Left lung (tissue), 10 donors: Measurements from ENCODE around the gene ARFIP2. TPM values are rescaled to one million over a fixed set of nuclear protein-coding genes. Genes with fewer than 3 reads are reported as not detected.

Experiments used
- ATAC-seq: fragments of 200-7000 bp; cut with Tn5 transposase; one replicate; pipeline ENCODE4 v1.9.1; 2020; ENCODE audit warnings: moderate library complexity
- DNase-seq, 4 donors: peaks; one replicate each; pipeline ENCODE4 v3.0.0-alpha.2; 2013 to 2020
- H3K27ac ChIP-seq, 2 donors: fragments of 200-600 bp; sonication (generic) in 1 of 2; one replicate each; pipeline versions ENCODE4 v1.5.0 to v1.8.0; 2020 to 2021
- H3K27me3 ChIP-seq, 2 donors: fragments of 200-600 bp; sonication (generic) in 1 of 2; one replicate each; pipeline versions ENCODE4 v1.5.0 to v1.8.0; 2020 to 2021
- H3K36me3 ChIP-seq, 2 donors: fragments of 200-600 bp; sonication (generic) in 1 of 2; one replicate each; pipeline versions ENCODE4 v1.5.0 to v1.8.0; 2020 to 2021
- H3K4me1 ChIP-seq, 2 donors: fragments of 200-600 bp; one replicate each; pipeline ENCODE4 v1.8.0; 2021
- H3K4me3 ChIP-seq, 2 donors: fragments of 200-600 bp; sonication (generic) in 1 of 2; one replicate each; pipeline versions ENCODE4 v1.5.0 to v1.8.0; 2020 to 2021; ENCODE audit warnings: mild to moderate bottlenecking in 1 of 2
- H3K9me3 ChIP-seq, 2 donors: fragments of 200-600 bp; sonication (generic) in 1 of 2; one replicate each; pipeline versions ENCODE4 v1.5.0 to v1.8.0; 2020 to 2021
- intact Hi-C, 2 donors: fragments of 100-400 bp; cut with DNase I; formaldehyde crosslinking; loops; one replicate each; pipeline versions ENCODE4 v1.11.2 to v1.14.2; 2022
- polyA plus RNA-seq, 6 donors: library from polyadenylated mRNA; unstranded; fragments of 120-200 nt; gene quantifications; one replicate each; pipeline ENCODE4 v1.2.1, GENCODE V29; 2013; ENCODE audit not compliant: insufficient read length in 6 of 6
- total RNA-seq, 2 donors: library from RNA; stranded (reverse); fragmentation: NEBNext Ultra II Directional; extraction: Animal tissue kit (Norgen Biotek cat#: 25700); gene quantifications; one replicate each; pipeline ENCODE4 v1.2.1, GENCODE V29; 2021
- TF ChIP-seq, protein P1 (sequence below), 2 donors: fragments of 200-600 bp; sonication (generic) in 1 of 2; IDR thresholded peaks; one replicate each; pipeline versions ENCODE4 v1.5.0 to v1.8.0; 2021; ENCODE audit warnings: antibody characterized with exemption in 2 of 2
- donor health status: DM: no; HTN: yes; CAD: no.
- donor health status: DM: no; HTN: no; CAD: no.

The ARFIP2 gene
- total and polyA plus RNA-seq, 8 donors, result 41.3 to 75.0 (median 62.6) TPM

DNA sequence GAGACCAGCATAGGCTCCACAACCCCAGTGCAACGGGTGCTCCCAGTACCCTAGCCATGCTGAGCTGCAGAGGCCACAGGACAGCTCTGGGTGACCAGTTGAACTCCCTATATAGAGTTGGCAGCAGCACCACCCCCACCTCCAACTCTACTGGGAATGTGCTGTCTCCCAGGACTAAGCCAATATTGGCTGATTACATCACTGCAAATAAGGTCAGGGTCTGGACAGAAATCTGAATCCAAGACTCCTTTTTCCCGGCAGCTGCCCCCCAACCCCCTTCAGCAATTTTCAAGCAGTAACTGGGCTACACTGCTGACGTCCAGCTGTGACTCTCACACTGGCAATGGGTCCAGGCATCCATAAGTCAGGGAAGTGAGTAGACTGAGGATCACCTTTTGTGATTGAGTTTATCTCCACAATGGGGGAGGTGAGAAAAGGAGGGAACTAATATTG, 40.2 kb downstream of the ARFIP2 start, which contains the start of gene HPX:
TSS of gene HPX (minus strand) at position 82 of the 453 bp plus-strand sequence. CDS start at position 58, 24 bp downstream.
- TF ChIP-seq, protein P1, sequence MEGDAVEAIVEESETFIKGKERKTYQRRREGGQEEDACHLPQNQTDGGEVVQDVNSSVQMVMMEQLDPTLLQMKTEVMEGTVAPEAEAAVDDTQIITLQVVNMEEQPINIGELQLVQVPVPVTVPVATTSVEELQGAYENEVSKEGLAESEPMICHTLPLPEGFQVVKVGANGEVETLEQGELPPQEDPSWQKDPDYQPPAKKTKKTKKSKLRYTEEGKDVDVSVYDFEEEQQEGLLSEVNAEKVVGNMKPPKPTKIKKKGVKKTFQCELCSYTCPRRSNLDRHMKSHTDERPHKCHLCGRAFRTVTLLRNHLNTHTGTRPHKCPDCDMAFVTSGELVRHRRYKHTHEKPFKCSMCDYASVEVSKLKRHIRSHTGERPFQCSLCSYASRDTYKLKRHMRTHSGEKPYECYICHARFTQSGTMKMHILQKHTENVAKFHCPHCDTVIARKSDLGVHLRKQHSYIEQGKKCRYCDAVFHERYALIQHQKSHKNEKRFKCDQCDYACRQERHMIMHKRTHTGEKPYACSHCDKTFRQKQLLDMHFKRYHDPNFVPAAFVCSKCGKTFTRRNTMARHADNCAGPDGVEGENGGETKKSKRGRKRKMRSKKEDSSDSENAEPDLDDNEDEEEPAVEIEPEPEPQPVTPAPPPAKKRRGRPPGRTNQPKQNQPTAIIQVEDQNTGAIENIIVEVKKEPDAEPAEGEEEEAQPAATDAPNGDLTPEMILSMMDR (IDR thresholded peaks at IDR 0.05), result no peak
- no peak within 1 kb of the TSS for H3K27ac ChIP-seq
- H3K9me3 ChIP-seq, result no peaks in the 10 kb centered on the region
- ATAC-seq (no peak), DNase-seq (no peak)
- no peak within 1 kb of the TSS for H3K4me3 ChIP-seq
- no peaks in the 10 kb centered on the region for H3K36me3 ChIP-seq
- intact Hi-C loops, result loop anchor here in 1 of 2 donors (5.0 kb wide), 1 partner anchor 59 kb away; no protein-coding TSS in a partner anchor
- H3K27me3 ChIP-seq, result no peaks in the 10 kb centered on the region
- no peaks in the 10 kb centered on the region for H3K4me1 ChIP-seq

DNA sequence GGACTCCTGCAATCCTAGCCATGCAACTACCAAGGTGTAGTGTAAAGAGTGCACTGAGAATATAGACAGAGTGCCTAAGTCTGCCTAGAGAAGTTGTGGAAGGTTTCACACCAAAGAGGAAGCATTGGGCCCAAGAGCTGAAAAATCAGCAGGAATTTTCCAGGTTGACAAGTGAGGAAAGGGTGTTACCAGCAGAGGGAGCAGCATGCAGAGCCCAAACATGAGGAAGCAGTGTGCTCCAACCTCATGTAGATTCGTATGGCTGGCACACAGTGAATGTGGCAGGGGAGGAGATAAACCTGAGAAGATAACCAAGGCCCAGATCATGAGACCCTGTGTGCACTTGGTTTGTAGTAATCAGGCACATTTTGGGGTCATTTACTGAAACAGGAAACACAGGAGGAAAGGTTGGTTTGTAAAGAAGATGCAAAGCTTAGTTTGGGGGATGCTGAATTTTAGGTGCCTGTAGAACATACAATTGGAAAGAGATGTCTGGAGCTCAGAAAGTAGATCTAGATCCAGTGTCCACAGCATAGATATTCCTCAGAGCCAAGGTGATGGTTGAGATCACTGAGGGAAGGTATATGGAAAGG, 42.1 kb downstream of the ARFIP2 start:
- Histone ChIP-seq H3K27ac (no peak overlapping the region), H3K27me3 (no peaks in the 10 kb centered on the region), H3K9me3 (no peaks in the 10 kb centered on the region), H3K4me3 (no peak overlapping the region), H3K4me1 (no peaks in the 10 kb centered on the region), H3K36me3 (no peaks in the 10 kb centered on the region)
- ATAC-seq (peak; percentile 86), DNase-seq (peak in 1 of 4 donors; percentile 53)
- intact Hi-C loops, result loop anchor here in 1 of 2 donors (10.0 kb wide), 1 partner anchor 66 kb away; no protein-coding TSS in a partner anchor
- TF ChIP-seq, protein P1 (IDR thresholded peaks at IDR 0.05), result peak; percentile 52 to 53

DNA sequence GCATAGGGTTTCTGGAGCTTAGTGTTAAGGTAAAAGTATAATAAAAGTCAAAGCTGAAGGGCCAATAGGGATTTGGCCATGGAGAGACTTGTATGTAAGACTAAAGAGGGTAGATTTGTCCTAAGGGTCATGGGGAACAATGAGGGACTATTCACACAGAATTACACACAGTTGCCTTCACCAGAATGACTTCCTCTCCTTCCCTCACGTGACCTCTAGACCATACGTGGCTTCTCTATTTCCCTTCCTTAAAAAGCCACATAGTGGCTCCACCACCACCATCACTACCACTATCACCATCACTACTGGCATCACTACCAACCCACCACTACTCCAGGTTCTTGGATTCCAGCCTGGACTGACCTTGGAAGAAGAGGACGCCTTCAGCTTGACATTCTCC, 43.1 kb downstream of the ARFIP2 start:
- DNase-seq (no peak), ATAC-seq (peak; percentile 41)
- no peaks in the 10 kb centered on the region for H3K4me1 ChIP-seq
- TF ChIP-seq, protein P1 (IDR thresholded peaks at IDR 0.05), result no peak
- H3K36me3 ChIP-seq, result no peaks in the 10 kb centered on the region
- no peaks in the 10 kb centered on the region for H3K9me3 ChIP-seq
- no peak overlapping the region for H3K27ac ChIP-seq
- H3K4me3 ChIP-seq, result no peak overlapping the region
- intact Hi-C loops, result loop anchor here in 1 of 2 donors (10.0 kb wide), 1 partner anchor 67 kb away; no protein-coding TSS in a partner anchor
- no peaks in the 10 kb centered on the region for H3K27me3 ChIP-seq

DNA sequence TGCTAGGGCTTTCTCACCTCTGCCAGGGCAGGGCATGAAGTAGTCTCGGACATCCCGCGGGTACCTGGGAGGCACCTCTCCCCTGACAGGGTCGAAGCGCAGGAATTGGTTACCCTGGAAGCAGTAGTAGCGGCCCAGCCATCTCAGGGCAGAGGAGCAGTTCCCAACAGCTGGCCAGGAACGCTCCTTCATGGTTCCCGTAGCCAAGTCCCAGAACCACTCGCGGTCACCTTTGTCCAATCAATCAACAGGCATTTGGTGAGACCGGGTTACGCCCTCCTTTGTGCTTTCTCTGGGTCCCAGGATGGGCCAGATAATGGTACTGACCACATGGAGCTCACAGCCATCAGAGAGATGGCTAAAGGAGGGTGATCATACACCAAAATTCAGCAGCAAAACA, 43.7 kb downstream of the ARFIP2 start:
- no peaks in the 10 kb centered on the region for H3K4me1 ChIP-seq
- no peaks in the 10 kb centered on the region for H3K27me3 ChIP-seq
- DNase-seq, result no peak
- H3K27ac ChIP-seq, result no peak overlapping the region
- intact Hi-C loops, result loop anchor here in 1 of 2 donors (10.0 kb wide), 1 partner anchor 67 kb away; no protein-coding TSS in a partner anchor
- H3K36me3 ChIP-seq, result no peaks in the 10 kb centered on the region
- ATAC-seq, result no peak
- H3K9me3 ChIP-seq, result no peaks in the 10 kb centered on the region
- no peak overlapping the region for H3K4me3 ChIP-seq
- TF ChIP-seq, protein P1 (IDR thresholded peaks at IDR 0.05), result no peak

DNA sequence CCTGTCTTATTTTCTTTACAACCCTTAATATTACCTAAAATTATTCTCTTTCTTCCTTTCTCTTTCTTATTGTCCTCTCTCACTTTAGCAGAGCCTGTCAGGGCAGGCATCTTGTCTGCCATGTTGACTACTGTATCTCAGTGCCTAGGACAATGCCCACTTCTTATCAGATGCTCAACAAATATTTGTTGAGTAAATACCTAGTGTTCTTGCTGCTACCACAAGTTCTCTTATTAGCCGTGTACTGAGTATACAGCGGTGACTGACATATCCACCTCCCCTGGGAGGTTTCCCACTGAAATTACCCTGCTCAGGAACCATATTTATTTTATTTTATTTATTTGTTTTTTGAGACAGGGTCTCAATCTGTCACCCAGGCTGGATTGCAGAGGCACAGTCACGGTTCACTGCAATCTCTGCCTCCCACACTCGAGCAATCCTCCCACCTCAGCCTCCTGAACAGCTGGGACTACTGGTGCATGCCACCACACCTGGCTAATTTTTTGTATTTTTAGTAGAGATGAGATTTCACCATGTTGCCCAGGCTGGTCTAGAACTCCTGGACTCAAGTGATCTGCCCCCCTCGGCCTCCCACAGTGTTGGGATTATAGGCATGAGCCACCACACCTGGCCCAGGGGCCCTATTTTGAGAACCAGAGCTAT, 47.0 kb downstream of the ARFIP2 start:
- H3K4me1 ChIP-seq, result no peaks in the 10 kb centered on the region
- H3K36me3 ChIP-seq, result no peaks in the 10 kb centered on the region
- H3K9me3 ChIP-seq, result no peaks in the 10 kb centered on the region
- no peak for DNase-seq
- TF ChIP-seq, protein P1 (IDR thresholded peaks at IDR 0.05), result no peak
- no peak for ATAC-seq
- H3K27ac ChIP-seq, result no peak overlapping the region
- intact Hi-C loops, result loop anchor here in 1 of 2 donors (10.0 kb wide), 1 partner anchor 71 kb away; no protein-coding TSS in a partner anchor
- no peaks in the 10 kb centered on the region for H3K27me3 ChIP-seq
- no peak overlapping the region for H3K4me3 ChIP-seq
